ENCODE results near the gene CYBA. TPM values are rescaled to one million over a fixed set of nuclear protein-coding genes. Genes with fewer than 3 reads are reported as not detected.

The CYBA gene
- total and polyA plus RNA-seq, 2 of the 13 experiments (the other 11 are each of a cell fraction or from before 2014, with no cell fraction given), result 196 to 250 TPM

GRCh38 chr16:88597856-88598491 lies 52.9 kb downstream of the CYBA start (continued):
- TF ChIP-seq HDAC1 (CRISPR knock-in tag; IDR thresholded peaks at IDR 0.05), result peak; percentile 71; the same call in 1 of the 2 replicates
- peak; percentile 60; the same call in 1 of the 2 replicates for TF ChIP-seq ZSCAN31 (CRISPR knock-in tag; IDR thresholded peaks at IDR 0.05; ENCODE audit: low read depth)
- TF ChIP-seq KDM4B (CRISPR knock-in tag; IDR thresholded peaks at IDR 0.05), result no peak
- TF ChIP-seq MLLT10 (CRISPR knock-in tag; IDR thresholded peaks at IDR 0.05), result no peak
- no peak for TF ChIP-seq GLMP (CRISPR knock-in tag; IDR thresholded peaks at IDR 0.05; ENCODE audit: borderline replicate concordance)
- TF ChIP-seq ZBTB38 (CRISPR knock-in tag; IDR thresholded peaks at IDR 0.05), result peak; percentile 80
- TF ChIP-seq IKZF5 (CRISPR knock-in tag; IDR thresholded peaks at IDR 0.05), result no peak; the same call in 1 of the 2 replicates
- peak; percentile 41; the same call in 1 of the 2 replicates for TF ChIP-seq ARID5B (CRISPR knock-in tag; IDR thresholded peaks at IDR 0.05)
- no peak for TF ChIP-seq ZNF670 (CRISPR knock-in tag; IDR thresholded peaks at IDR 0.05; ENCODE audit: borderline replicate concordance)
- TF ChIP-seq ZNF614 (CRISPR knock-in tag; IDR thresholded peaks at IDR 0.05; ENCODE audit: borderline replicate concordance), result no peak
- TF ChIP-seq TBX3 (IDR thresholded peaks at IDR 0.05; ENCODE audit: borderline replicate concordance), result no peak
- no peak for TF ChIP-seq MYNN (CRISPR knock-in tag; IDR thresholded peaks at IDR 0.05; ENCODE audit: low read depth)
- TF ChIP-seq MTA1 (CRISPR knock-in tag; IDR thresholded peaks at IDR 0.05; ENCODE audit: borderline replicate concordance), result peak; percentile 90
- TF ChIP-seq ZNF180 (CRISPR knock-in tag; IDR thresholded peaks at IDR 0.05; ENCODE audit: borderline replicate concordance, low read depth), result no peak
- 0 out of 2 replicates have a peak, but pooled peaks have one; percentile 14 for TF ChIP-seq ZFP91 (CRISPR knock-in tag; IDR thresholded peaks at IDR 0.05; ENCODE audit: borderline replicate concordance)
- TF ChIP-seq SAFB2 (CRISPR knock-in tag; IDR thresholded peaks at IDR 0.05; ENCODE audit: borderline replicate concordance, low read depth), result peak; percentile 42; the same call in 1 of the 2 replicates
- no peak for TF ChIP-seq IRF1 (CRISPR knock-in tag; IDR thresholded peaks at IDR 0.05; ENCODE audit: low read depth)
- TF ChIP-seq HNF4A (CRISPR knock-in tag; IDR thresholded peaks at IDR 0.05), result peak; percentile 89
- TF ChIP-seq XRCC5 (optimal IDR thresholded peaks at IDR 0.05; ENCODE audit: low read length), result peak; percentile 47
- TF ChIP-seq DRAP1 (CRISPR knock-in tag; IDR thresholded peaks at IDR 0.05), result no peak
